Mesothelial cell of epicardium (in vitro differentiated cells): ENCODE results near the gene MTMR8. TPM values are rescaled to one million over a fixed set of nuclear protein-coding genes. Genes with fewer than 3 reads are reported as not detected.
A peak's percentile ranks its signal among the peaks of the same experiment; 100 is the strongest.
"Not testable (repeated sequence)": the region's sequence is repeated elsewhere in the genome, so short reads cannot be mapped to it uniquely, and the experiment has no call there.

Source experiments
- DNase-seq, 2 experiments: peaks; one replicate each; pipeline ENCODE4 v3.0.0; 2021; ENCODE audit warnings: low spot score in 2 of 2; ENCODE audit not compliant: unreplicated experiment in 2 of 2
- H3K27ac Mint-ChIP-seq: 2 replicates; pipeline ENCODE4 v1.8.0; 2021; ENCODE audit warnings: mixed read lengths
- H3K27me3 Mint-ChIP-seq: 2 replicates; pipeline ENCODE4 v1.8.0; 2021; ENCODE audit warnings: low read depth, mixed read lengths
- H3K36me3 Mint-ChIP-seq: 2 replicates; pipeline ENCODE4 v1.8.0; 2021; ENCODE audit warnings: mixed read lengths
- H3K4me1 Mint-ChIP-seq: 2 replicates; pipeline ENCODE4 v1.8.0; 2021; ENCODE audit warnings: mixed read lengths
- H3K4me3 Mint-ChIP-seq: 2 replicates; pipeline ENCODE4 v1.8.0; 2021; ENCODE audit warnings: mild to moderate bottlenecking, moderate library complexity, mixed read lengths
- H3K9me3 Mint-ChIP-seq: 2 replicates; pipeline ENCODE4 v1.8.0; 2021; ENCODE audit warnings: mixed read lengths
- total RNA-seq: library from RNA; stranded (reverse); gene quantifications from 3 replicates; pipeline ENCODE4 v1.2.1, GENCODE V29; 2021
- TF ChIP-seq, protein P1 (sequence below): fragments of 200-600 bp; sonication (generic); IDR thresholded peaks from one replicate; pipeline ENCODE4 v1.5.0; 2021; ENCODE audit warnings: antibody characterized with exemption; ENCODE audit not compliant: unreplicated experiment

The MTMR8 gene
- total RNA-seq, 1 donor from 2014 or later: 3.0 TPM

DNA sequence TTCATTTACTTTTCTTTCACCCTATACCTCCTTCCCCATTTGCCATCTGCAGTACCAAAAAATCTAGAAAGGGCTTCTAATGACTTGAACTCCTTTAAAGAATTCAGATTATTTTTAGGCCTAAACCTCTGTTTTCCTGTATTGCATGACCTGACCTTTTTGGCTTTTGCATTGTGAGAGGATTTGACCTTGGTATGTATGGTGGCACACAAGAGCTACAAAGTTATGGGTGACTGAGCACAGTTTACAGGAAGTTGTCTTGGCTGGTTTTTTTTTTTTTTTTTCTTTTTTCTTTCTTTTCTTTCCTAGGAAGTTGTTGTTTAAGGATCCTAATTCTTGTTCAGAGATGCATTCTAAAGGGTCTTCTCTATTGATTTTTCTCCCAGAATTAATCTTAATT lies 32.0 kb upstream of the MTMR8 start:
- Mint-ChIP-seq H3K4me3 (no peak overlapping the region), H3K4me1 (peaks cover 6% of the 10 kb centered on the region), H3K27me3 (no peaks in the 10 kb centered on the region), H3K36me3 (no peaks in the 10 kb centered on the region), H3K9me3 (peaks cover 28% of the 10 kb centered on the region), H3K27ac (no peak overlapping the region)
- TF ChIP-seq, protein P1, sequence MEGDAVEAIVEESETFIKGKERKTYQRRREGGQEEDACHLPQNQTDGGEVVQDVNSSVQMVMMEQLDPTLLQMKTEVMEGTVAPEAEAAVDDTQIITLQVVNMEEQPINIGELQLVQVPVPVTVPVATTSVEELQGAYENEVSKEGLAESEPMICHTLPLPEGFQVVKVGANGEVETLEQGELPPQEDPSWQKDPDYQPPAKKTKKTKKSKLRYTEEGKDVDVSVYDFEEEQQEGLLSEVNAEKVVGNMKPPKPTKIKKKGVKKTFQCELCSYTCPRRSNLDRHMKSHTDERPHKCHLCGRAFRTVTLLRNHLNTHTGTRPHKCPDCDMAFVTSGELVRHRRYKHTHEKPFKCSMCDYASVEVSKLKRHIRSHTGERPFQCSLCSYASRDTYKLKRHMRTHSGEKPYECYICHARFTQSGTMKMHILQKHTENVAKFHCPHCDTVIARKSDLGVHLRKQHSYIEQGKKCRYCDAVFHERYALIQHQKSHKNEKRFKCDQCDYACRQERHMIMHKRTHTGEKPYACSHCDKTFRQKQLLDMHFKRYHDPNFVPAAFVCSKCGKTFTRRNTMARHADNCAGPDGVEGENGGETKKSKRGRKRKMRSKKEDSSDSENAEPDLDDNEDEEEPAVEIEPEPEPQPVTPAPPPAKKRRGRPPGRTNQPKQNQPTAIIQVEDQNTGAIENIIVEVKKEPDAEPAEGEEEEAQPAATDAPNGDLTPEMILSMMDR: no peak
- DNase-seq: no peak

GRCh38 chrX:64409730-64410129 lies 14.5 kb upstream of the MTMR8 start:
- H3K9me3 Mint-ChIP-seq: peaks cover 53% of the 10 kb centered on the region
- H3K27me3 Mint-ChIP-seq, H3K27ac Mint-ChIP-seq, H3K4me1 Mint-ChIP-seq, DNase-seq, H3K36me3 Mint-ChIP-seq, H3K4me3 Mint-ChIP-seq: not testable (repeated sequence)

- TF ChIP-seq, protein P1: no peak
- Mint-ChIP-seq H3K27ac (no peak overlapping the region), H3K4me1 (no peaks in the 10 kb centered on the region), H3K36me3 (no peaks in the 10 kb centered on the region), H3K27me3 (no peaks in the 10 kb centered on the region), H3K9me3 (peaks cover 39% of the 10 kb centered on the region), H3K4me3 (no peak overlapping the region)
- no peak for DNase-seq
Observed at GRCh38 chrX:64398088-64398487, 2.8 kb upstream of the MTMR8 start.

- Mint-ChIP-seq H3K4me1 (no peaks in the 10 kb centered on the region), H3K36me3 (no peaks in the 10 kb centered on the region), H3K9me3 (peaks cover 36% of the 10 kb centered on the region), H3K27me3 (no peaks in the 10 kb centered on the region), H3K27ac (no peak overlapping the region), H3K4me3 (peak overlapping the region; percentile 77)
- TF ChIP-seq, protein P1: no peak
- no peak for DNase-seq
Observed at GRCh38 chrX:64395568-64395929, 297 bp upstream of the MTMR8 start.

DNA sequence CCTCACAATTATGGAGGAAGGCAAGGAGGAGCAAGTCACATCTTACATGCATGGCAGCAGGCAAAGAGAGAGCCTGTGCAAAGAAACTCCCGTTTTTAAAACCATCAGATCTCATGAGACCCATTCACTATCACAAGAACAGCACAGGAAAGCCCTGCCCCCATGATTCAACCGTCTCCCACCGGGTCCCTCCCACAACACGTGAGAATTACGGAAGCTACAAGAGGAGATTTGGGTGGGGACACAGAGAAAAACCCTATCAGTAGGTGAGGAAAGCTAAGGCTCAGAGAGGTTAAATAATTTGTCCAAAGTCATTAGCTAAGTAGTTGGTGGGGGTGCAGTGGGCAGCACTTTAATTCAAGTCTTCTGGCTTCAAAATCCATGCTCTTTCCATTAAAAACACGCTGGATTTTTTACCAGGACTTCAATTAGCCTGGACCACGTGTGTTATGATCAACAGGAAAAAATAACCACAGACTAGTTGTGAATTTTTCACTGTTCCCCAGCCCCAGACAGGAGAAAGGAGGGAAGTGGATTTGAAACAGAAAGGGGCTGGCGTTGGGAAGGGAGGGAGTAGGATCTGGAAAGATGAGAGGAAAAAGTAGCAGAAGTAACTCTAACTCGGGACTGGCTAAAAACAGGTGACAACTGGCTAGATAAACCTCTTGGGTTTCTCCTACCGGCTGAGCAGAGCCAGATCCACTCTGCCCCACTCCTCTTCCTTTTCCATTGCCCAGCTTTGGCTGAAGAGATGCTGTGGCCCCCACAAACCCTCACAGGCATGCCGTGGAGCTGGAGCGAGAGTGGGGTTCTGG lies 986 bp downstream of the MTMR8 start:
- H3K9me3 Mint-ChIP-seq: peaks cover 31% of the 10 kb centered on the region
- H3K36me3 Mint-ChIP-seq: no peaks in the 10 kb centered on the region
- DNase-seq: no peak
- no peaks in the 10 kb centered on the region for H3K27me3 Mint-ChIP-seq
- H3K4me1 Mint-ChIP-seq: no peaks in the 10 kb centered on the region
- peak overlapping the region; percentile 77 for H3K4me3 Mint-ChIP-seq
- TF ChIP-seq, protein P1: no peak
- peak overlapping the region; percentile 8 for H3K27ac Mint-ChIP-seq

DNA sequence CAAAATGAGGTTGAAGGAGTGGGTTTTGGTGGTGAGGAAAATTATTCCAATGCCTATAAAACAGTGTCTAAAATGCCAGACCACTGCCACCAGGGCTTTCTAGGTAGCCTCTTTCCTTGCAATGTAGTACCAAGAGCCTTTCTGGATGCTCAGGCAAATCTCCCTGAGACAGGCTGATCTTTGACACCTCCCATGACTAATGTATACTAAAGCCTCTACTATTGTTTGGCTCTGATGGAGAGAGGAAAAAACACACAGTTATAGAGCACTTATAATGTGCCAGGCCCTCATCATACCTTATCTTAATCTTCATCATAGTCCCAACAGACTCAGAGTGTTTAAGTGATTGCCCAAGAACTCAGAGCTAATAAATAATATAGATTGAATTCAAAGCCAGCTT lies 5.8 kb downstream of the MTMR8 start:
- TF ChIP-seq, protein P1: no peak
- Mint-ChIP-seq H3K36me3 (peaks cover 3% of the 10 kb centered on the region), H3K4me3 (no peak overlapping the region), H3K9me3 (peaks cover 23% of the 10 kb centered on the region), H3K27me3 (no peaks in the 10 kb centered on the region), H3K4me1 (no peaks in the 10 kb centered on the region), H3K27ac (no peak overlapping the region)
- no peak for DNase-seq

DNA sequence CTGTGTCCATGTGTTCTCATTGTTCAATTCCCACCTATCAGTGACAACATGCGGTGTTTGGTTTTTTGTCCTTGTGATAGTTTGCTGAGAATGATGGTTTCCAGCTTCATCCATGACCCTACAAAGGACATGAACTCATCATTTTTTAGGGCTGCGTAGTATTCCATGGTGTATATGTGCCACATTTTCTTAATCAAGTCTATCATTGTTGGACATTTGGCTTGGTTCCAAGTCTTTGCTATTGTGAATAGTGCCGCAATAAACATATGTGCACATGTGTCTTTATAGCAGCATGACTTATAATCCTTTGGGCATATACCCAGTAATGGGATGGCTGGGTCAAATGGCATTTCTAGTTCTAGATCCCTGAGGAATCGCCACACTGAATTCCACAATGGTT lies 14.5 kb downstream of the MTMR8 start:
- not testable (repeated sequence) for H3K27ac Mint-ChIP-seq, H3K4me3 Mint-ChIP-seq, H3K4me1 Mint-ChIP-seq, H3K27me3 Mint-ChIP-seq, DNase-seq
- Mint-ChIP-seq H3K36me3 (peaks cover 14% of the 10 kb centered on the region), H3K9me3 (peaks cover 67% of the 10 kb centered on the region)
